HG03064 (cell line): ENCODE measurements around the gene CTNNA1.

ENCODE experiments used
- ATAC-seq: cut with Tn5 transposase; IDR thresholded peaks from one replicate; pipeline ENCODE4 v1.9.1; 2021; ENCODE audit warnings: low read depth; ENCODE audit not compliant: unreplicated experiment

CTNNA1 gene

GRCh38 chr5:138956801-138957200 lies 203.6 kb downstream of the CTNNA1 start:
- no peak for ATAC-seq

DNA sequence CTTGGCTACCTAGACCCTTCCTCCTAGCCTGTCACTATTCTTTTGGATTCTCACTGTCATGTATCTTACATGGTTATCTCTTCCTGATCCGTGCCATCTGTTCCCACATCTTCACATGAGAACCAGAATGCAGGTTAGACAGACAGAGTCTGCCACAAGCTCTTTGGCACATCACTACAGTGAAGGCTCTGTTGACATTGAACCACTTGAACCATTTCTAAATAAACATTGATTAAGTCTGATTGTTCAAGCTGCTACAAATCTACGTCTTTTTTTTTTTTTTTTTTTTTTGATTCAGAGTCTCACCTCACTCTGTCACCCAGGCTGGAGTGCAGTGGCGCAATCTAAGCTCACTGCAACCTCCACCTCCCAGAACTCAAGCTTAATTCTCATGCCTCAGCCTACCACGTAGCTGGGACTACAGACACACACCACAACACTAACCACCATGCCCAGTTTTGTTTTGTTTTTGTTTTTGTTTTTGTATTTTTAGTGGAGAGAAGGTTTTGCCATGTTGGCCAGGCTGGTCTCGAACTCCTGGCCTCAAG lies 207.0 kb downstream of the CTNNA1 start:
- ATAC-seq = no peak

- no peak for ATAC-seq
Observed at GRCh38 chr5:138961221-138961620, 208.0 kb downstream of the CTNNA1 start.

- ATAC-seq = no peak
Observed at GRCh38 chr5:138961729-138962128, 208.5 kb downstream of the CTNNA1 start.

GRCh38 chr5:138962614-138963370 lies 209.6 kb downstream of the CTNNA1 start:
- ATAC-seq = no peak

- ATAC-seq = no peak
Observed at GRCh38 chr5:138963763-138964371, 210.6 kb downstream of the CTNNA1 start.

- no peak for ATAC-seq
Observed at GRCh38 chr5:138964647-138965201, 211.5 kb downstream of the CTNNA1 start.

DNA sequence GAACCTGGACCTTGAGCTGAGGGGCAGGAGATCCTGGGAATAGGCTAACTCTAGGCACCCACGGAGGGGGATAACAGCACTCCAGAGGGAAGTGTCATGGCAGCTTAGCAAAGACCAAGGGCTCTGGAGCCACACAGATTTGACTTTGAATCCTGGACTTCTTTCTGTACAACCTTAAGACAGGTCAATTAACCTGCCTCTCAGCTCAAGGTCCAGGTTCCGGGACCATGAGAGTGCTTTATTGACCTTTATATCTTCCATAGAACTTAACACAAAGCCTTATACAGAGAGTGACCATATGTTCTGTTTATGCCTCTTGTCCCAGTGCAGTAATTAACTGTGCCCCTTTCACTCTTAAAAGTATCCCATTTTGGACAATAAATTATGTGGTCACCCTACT lies 212.4 kb downstream of the CTNNA1 start:
- ATAC-seq = no peak

DNA sequence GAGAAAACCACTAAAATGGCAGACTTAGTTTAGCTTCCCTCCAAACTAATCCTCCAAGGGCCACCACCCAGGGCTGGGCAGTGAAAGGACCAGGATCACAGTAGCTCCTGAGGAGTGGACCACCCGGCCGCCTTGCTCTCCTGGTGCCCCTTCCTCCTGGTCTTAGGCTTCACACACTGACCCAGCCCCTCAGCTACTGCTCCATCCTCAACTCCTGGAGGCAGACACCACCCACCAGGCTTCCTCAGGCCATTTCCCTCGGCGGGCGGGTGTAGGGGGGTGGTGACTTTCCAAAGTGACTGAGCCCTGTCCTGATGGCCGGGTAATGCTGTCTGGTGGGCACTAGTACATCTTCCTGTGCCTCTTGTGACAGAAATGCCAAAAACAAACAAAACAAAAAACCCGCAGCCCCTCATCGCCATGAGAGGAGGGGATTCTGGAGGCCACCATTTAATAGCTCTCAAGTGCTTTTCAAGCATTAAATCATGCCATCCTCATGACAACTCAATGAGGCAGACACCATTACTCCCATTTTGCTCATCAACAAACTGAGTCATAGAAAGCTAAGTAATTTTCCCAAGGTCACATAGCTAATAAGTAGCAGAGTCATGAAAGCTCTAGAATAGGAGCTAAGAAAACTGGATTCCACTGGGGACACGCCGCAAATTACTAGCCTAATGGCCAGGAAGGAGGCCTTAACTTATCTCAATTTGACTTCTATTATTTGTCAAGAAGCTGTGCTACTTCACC lies 213.2 kb downstream of the CTNNA1 start:
- ATAC-seq = no peak

GRCh38 chr5:138967791-138968448 lies 214.7 kb downstream of the CTNNA1 start:
- ATAC-seq = no peak

DNA sequence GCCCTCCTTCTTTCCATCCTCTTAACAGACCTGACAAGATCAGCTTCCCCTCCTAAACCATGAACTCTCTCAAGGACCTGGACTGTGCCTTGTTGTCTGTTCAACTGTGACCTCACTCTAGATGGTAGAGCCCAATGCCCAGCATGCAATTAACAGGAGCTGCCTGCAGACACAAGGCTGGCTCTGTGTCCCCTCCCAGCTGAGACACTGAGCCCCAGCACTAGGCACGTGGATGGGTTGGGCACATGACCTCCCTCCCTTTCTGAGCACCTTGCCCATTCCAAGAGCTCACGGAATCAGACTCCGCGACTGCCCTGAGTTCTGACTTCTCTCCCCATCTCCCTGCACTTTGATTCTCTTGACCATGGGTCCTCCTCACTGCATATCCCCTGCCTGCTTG lies 215.4 kb downstream of the CTNNA1 start:
- ATAC-seq = no peak

DNA sequence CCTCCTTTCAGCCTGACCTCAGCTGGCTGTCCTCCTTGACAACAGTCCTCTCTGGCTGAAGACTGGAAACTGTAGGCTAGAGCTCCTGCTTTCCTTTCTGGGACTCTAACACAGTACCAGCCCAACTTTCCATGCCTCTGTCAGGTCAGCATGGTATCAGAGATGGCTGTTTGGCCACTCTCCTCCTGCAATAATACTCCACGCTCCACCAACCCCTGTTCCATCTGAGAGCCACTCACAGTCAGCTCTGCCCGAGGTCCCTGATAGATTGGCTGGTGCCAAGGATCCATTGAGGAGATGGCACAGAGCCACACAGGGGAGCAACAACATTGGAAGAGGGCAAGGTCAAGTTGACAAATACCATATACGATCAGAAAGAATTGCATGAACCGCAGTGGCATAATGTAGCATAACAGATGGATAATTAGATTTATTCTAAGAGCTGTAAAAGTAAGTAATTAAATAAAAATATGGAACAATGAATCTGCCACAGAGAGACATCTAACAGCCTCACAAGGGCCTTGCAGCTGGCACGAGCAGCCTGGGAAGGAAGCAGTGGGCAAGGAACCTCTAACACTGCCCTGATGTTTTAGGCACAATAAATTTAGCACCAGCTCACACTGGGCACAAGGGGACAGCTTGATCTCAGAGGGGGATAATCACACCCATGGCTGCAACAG lies 216.2 kb downstream of the CTNNA1 start:
- ATAC-seq = no peak

GRCh38 chr5:138972230-138972629 lies 219.0 kb downstream of the CTNNA1 start:
- ATAC-seq = no peak

GRCh38 chr5:138972836-138973235 lies 219.6 kb downstream of the CTNNA1 start:
- no peak for ATAC-seq

GRCh38 chr5:138974227-138975063 lies 221.2 kb downstream of the CTNNA1 start:
- ATAC-seq = no peak

- ATAC-seq = no peak
Observed at GRCh38 chr5:138975098-138975847, 222.0 kb downstream of the CTNNA1 start.

GRCh38 chr5:138978080-138978479 lies 224.9 kb downstream of the CTNNA1 start:
- no peak for ATAC-seq

DNA sequence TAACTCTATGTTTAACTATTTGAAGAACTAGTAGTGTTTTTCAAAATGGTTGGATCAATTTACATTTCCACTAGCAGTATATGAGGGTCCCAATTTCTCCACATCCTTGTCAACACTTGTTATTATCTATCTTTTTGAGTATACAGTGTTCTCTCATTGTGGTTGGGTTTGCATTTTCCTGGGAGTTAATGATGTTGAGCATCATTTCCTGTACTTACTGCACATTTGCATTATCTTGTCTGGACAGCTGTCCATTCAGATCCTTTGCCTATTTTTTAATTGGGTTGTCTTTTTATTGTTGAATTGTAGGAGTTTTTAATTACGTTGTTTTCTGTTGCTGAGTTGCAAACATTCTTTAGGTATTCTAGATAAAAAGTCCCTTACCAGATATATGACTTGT lies 225.4 kb downstream of the CTNNA1 start:
- ATAC-seq = no peak
